ENCODE measurements around the gene MAG. TPM values are rescaled to one million over a fixed set of nuclear protein-coding genes. Genes with fewer than 3 reads are reported as not detected.

The MAG gene
- total RNA-seq (2022; extraction: Qiagen RNA extraction; ENCODE audit: low read depth), result not detected in 5 replicates

GRCh38 chr19:35291916-35292315, at the start of gene MAG:
TSS of gene MAG (plus strand) at chr19:35292161. CDS start at chr19:35295409, 3,248 bp downstream.

GRCh38 chr19:35248310-35249145, 43.4 kb upstream of the MAG start, which contains the start of gene LSR:
TSS of gene LSR (plus strand) at chr19:35249002. CDS start at chr19:35249023, 21 bp downstream.

GRCh38 chr19:35268536-35269437, 23.2 kb upstream of the MAG start, which contains the start of gene USF2:
TSS of gene USF2 (plus strand) at chr19:35268962. CDS start at chr19:35269102, 140 bp downstream.

GRCh38 chr19:35328851-35329285, 36.9 kb downstream of the MAG start, which contains the start of gene CD22:
TSS of gene CD22 (plus strand) at chr19:35329187. CDS start at chr19:35332041, 2,854 bp downstream.

GRCh38 chr19:35347171-35347929, 55.4 kb downstream of the MAG start, which contains the start of gene FFAR1:
TSS of gene FFAR1 (plus strand) at chr19:35347902. CDS start at chr19:35351552, 3,650 bp downstream.

GRCh38 chr19:35357867-35358573, 66.1 kb downstream of the MAG start, which contains the start of gene FFAR3:
TSS of gene FFAR3 (plus strand) at chr19:35358460. CDS start at chr19:35358891, 431 bp downstream.

Other genes starting within 250 kb of the MAG start
- 0.26 to 0.31 TPM in 2 of 5 replicates, not detected in the others for gene FXYD3, start 176.3 kb upstream of the MAG start, total RNA-seq (2022; extraction: Qiagen RNA extraction; ENCODE audit: low read depth)
- gene LGI4, start 157.1 kb upstream of the MAG start, total RNA-seq (2022; extraction: Qiagen RNA extraction; ENCODE audit: low read depth), result 0.06 to 0.27 TPM (median 0.13 TPM) in 4 of 5 replicates, not detected in the other
- 0.35 to 0.85 TPM (median 0.44 TPM) in 4 of 5 replicates, not detected in the other for gene FXYD1, start 153.3 kb upstream of the MAG start, total RNA-seq (2022; extraction: Qiagen RNA extraction; ENCODE audit: low read depth)
- 0.24 to 0.34 TPM (median 0.25 TPM) in 3 of 5 replicates, not detected in the others for gene FXYD7, start 148.9 kb upstream of the MAG start, total RNA-seq (2022; extraction: Qiagen RNA extraction; ENCODE audit: low read depth)
- gene FXYD5, start 137.4 kb upstream of the MAG start, total RNA-seq (2022; extraction: Qiagen RNA extraction; ENCODE audit: low read depth), result 202 to 240 TPM (median 228 TPM) in 5 replicates
- gene FAM187B, start 63.4 kb upstream of the MAG start, total RNA-seq (2022; extraction: Qiagen RNA extraction; ENCODE audit: low read depth), result not detected in 5 replicates
- gene LSR, start 43.2 kb upstream of the MAG start, total RNA-seq (2022; extraction: Qiagen RNA extraction; ENCODE audit: low read depth), result 6.8 to 11.0 TPM (median 9.6 TPM) in 5 replicates
- 106 to 170 TPM (median 163 TPM) in 5 replicates for gene USF2, start 23.2 kb upstream of the MAG start, total RNA-seq (2022; extraction: Qiagen RNA extraction; ENCODE audit: low read depth)
- 0.05 to 0.73 TPM (median 0.13 TPM) in 3 of 5 replicates, not detected in the others for gene HAMP, start 9.6 kb upstream of the MAG start, total RNA-seq (2022; extraction: Qiagen RNA extraction; ENCODE audit: low read depth)
- 0.59 to 1.4 TPM (median 0.90 TPM) in 5 replicates for gene CD22, start 37.0 kb downstream of the MAG start, total RNA-seq (2022; extraction: Qiagen RNA extraction; ENCODE audit: low read depth)
- not detected in 5 replicates for gene FFAR1, start 55.7 kb downstream of the MAG start, total RNA-seq (2022; extraction: Qiagen RNA extraction; ENCODE audit: low read depth)
- gene FFAR3, start 66.3 kb downstream of the MAG start, total RNA-seq (2022; extraction: Qiagen RNA extraction; ENCODE audit: low read depth), result not detected in 5 replicates
- not detected in 5 replicates for gene GPR42, start 78.9 kb downstream of the MAG start, total RNA-seq (2022; extraction: Qiagen RNA extraction; ENCODE audit: low read depth)
- gene FFAR2, start 156.1 kb downstream of the MAG start, total RNA-seq (2022; extraction: Qiagen RNA extraction; ENCODE audit: low read depth), result 0.06 TPM in 1 of 5 replicates, not detected in the others
- not detected in 5 replicates for gene KRTDAP, start 198.3 kb downstream of the MAG start, total RNA-seq (2022; extraction: Qiagen RNA extraction; ENCODE audit: low read depth)
- gene DMKN, start 221.5 kb downstream of the MAG start, total RNA-seq (2022; extraction: Qiagen RNA extraction; ENCODE audit: low read depth), result 30.7 to 39.2 TPM (median 32.3 TPM) in 5 replicates
- gene SBSN, start 236.2 kb downstream of the MAG start, total RNA-seq (2022; extraction: Qiagen RNA extraction; ENCODE audit: low read depth), result 3.3 to 4.8 TPM (median 3.7 TPM) in 5 replicates
- not detected in 5 replicates for gene GAPDHS, start 241.3 kb downstream of the MAG start, total RNA-seq (2022; extraction: Qiagen RNA extraction; ENCODE audit: low read depth)